K562 (cell line): ENCODE results near the gene ITM2B. TPM values are rescaled to one million over a fixed set of nuclear protein-coding genes. Genes with fewer than 3 reads are reported as not detected.

Experiments
- CCNT2 ChIP-seq: IDR thresholded peaks from 2 replicates; pipeline ENCODE4 v1.6.1; 2011; ENCODE audit warnings: borderline replicate concordance, low read depth, mild to moderate bottlenecking, moderate library complexity, mixed read lengths, low read length; ENCODE audit not compliant: insufficient read length; ENCODE audit errors: extremely low read depth
- ESRRA ChIP-seq: fragments of 450-650 bp; IDR thresholded peaks from 2 replicates; pipeline ENCODE4 v1.6.1; 2014; ENCODE audit warnings: low read depth, mild to moderate bottlenecking, moderate library complexity, borderline replicate concordance
- MTF1 ChIP-seq: fragments of 250-450 bp; sonication (Bioruptor Pico); IDR thresholded peaks from 2 replicates; pipeline ENCODE4 v1.9.0; 2021; ENCODE audit warnings: moderate library complexity, mild to moderate bottlenecking, inconsistent platforms, borderline replicate concordance
- NONO ChIP-seq, 2 experiments: fragments of 200-400 bp in 1 of 2; fragments of 450-650 bp in 1 of 2; formaldehyde crosslinking in 1 of 2; IDR thresholded peaks; 2 replicates each; pipeline ENCODE4 v1.6.1; 2017; ENCODE audit warnings: low read depth in 2 of 2, mild to moderate bottlenecking in 2 of 2, moderate library complexity in 2 of 2, low read length in 1 of 2
- PRDM10 ChIP-seq: fragments of 450-650 bp; IDR thresholded peaks from 2 replicates; pipeline ENCODE4 v1.6.1; 2018; ENCODE audit not compliant: partially characterized antibody
- TAF9B ChIP-seq: fragments of 450-650 bp; IDR thresholded peaks from 2 replicates; pipeline ENCODE4 v1.6.1; 2018; ENCODE audit warnings: mild to moderate bottlenecking; ENCODE audit not compliant: partially characterized antibody
- TBP ChIP-seq: optimal IDR thresholded peaks from 2 replicates; pipeline ENCODE3; 2011; ENCODE audit warnings: low read depth, low read length, improper control_type of control experiment
- ZBTB1 ChIP-seq: sonication (generic); formaldehyde crosslinking; IDR thresholded peaks from 2 replicates; pipeline ENCODE4 v1.8.1; 2023; ENCODE audit warnings: missing genetic modification reagents, low read depth, mild to moderate bottlenecking, borderline replicate concordance
- ZNF639 ChIP-seq, 2 experiments: fragments of 200-800 bp in 1 of 2; sonication (Bioruptor generic) in 1 of 2; sonication (generic) in 1 of 2; formaldehyde crosslinking in 1 of 2; IDR thresholded peaks in 1 of 2; conservative IDR thresholded peaks in 1 of 2; 2 replicates each; pipeline versions ENCODE4 v1.5.0 to v1.6.1; 2016 to 2020; ENCODE audit warnings: missing compliant biosample characterization in 1 of 2, missing genetic modification characterization in 1 of 2, missing genetic modification reagents in 1 of 2
- polyA plus RNA-seq, 8 experiments: library from polyadenylated mRNA; depleted of rRNA in 4 of 8; stranded (reverse) in 5 of 8; unstranded in 3 of 8; fragments of >200 nt; fragmentation: Nextera tagmentation in 2 of 8; fragmentation: Illumina TruSeq in 1 of 8; extraction: Ambion mirVana in 2 of 8; extraction: Trizol in 1 of 8; gene quantifications; 2 replicates each; pipeline versions ENCODE4 v1.2.1 to v1.2.3, GENCODE V29; 2011 to 2014; ENCODE audit warnings: inconsistent platforms in 1 of 8, missing spikeins in 1 of 8
- total RNA-seq, 7 experiments: library from RNA; depleted of rRNA in 6 of 7; stranded (reverse); fragments of >200 nt in 6 of 7; fragmentation: Illumina TruSeq in 2 of 7; extraction: Trizol in 2 of 7; gene quantifications; 2 replicates each; pipeline versions ENCODE4 v1.2.1 to v1.2.3, GENCODE V29; 2011 to 2021; ENCODE audit warnings: low replicate concordance in 1 of 7
- TF ChIP-seq, protein P1 (sequence below): fragments of 450-650 bp; formaldehyde crosslinking; IDR thresholded peaks from 2 replicates; pipeline ENCODE4 v1.4.0; 2022; ENCODE audit warnings: mild to moderate bottlenecking, moderate library complexity
- TF ChIP-seq, protein P2 (sequence below), 3 experiments: IDR thresholded peaks in 2 of 3; conservative IDR thresholded peaks in 1 of 3; 2 replicates each; pipeline ENCODE4 v1.5.1; 2011 to 2012; ENCODE audit warnings: low read length in 3 of 3, mild to moderate bottlenecking in 3 of 3, control low read depth in 2 of 3, improper control_type of control experiment in 1 of 3, inconsistent platforms in 1 of 3, low read depth in 1 of 3, mixed read lengths in 1 of 3, moderate library complexity in 1 of 3; ENCODE audit not compliant: insufficient read depth in 2 of 3
- TF ChIP-seq, protein P3 (sequence below): sonication (generic); formaldehyde crosslinking; IDR thresholded peaks from 2 replicates; pipeline ENCODE4 v1.8.0; 2022; ENCODE audit warnings: missing genetic modification reagents, mild to moderate bottlenecking, moderate library complexity, borderline replicate concordance

The ITM2B gene
- total and polyA plus RNA-seq, 9 of the 15 experiments (the other 6 are each of a cell fraction or from before 2014, with no cell fraction given) = 22.0 to 83.8 (median 45.0) TPM

GRCh38 chr13:48233046-48233888 lies at the start of gene ITM2B (continued):
- no peak for TF ChIP-seq TAF9B
- TF ChIP-seq, protein P1, sequence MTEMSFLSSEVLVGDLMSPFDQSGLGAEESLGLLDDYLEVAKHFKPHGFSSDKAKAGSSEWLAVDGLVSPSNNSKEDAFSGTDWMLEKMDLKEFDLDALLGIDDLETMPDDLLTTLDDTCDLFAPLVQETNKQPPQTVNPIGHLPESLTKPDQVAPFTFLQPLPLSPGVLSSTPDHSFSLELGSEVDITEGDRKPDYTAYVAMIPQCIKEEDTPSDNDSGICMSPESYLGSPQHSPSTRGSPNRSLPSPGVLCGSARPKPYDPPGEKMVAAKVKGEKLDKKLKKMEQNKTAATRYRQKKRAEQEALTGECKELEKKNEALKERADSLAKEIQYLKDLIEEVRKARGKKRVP = peak; percentile 26; the same call in 1 of the 2 replicates
- TF ChIP-seq NONO (IDR thresholded peaks at IDR 0.05; ENCODE audit: low read depth in 2 of 2, low read length in 1 of 2) = peak; percentile 46 to 52; a peak in 3 of 4 replicates
- no peak for TF ChIP-seq MTF1 (CRISPR knock-in tag)
- TF ChIP-seq, protein P2, sequence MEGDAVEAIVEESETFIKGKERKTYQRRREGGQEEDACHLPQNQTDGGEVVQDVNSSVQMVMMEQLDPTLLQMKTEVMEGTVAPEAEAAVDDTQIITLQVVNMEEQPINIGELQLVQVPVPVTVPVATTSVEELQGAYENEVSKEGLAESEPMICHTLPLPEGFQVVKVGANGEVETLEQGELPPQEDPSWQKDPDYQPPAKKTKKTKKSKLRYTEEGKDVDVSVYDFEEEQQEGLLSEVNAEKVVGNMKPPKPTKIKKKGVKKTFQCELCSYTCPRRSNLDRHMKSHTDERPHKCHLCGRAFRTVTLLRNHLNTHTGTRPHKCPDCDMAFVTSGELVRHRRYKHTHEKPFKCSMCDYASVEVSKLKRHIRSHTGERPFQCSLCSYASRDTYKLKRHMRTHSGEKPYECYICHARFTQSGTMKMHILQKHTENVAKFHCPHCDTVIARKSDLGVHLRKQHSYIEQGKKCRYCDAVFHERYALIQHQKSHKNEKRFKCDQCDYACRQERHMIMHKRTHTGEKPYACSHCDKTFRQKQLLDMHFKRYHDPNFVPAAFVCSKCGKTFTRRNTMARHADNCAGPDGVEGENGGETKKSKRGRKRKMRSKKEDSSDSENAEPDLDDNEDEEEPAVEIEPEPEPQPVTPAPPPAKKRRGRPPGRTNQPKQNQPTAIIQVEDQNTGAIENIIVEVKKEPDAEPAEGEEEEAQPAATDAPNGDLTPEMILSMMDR (IDR thresholded peaks at IDR 0.05 in 2 of 3, conservative IDR thresholded peaks at IDR 0.05 in 1 of 3; ENCODE audit: insufficient read depth in 2 of 3, low read depth in 1 of 3, low read length in 3 of 3) = peak; percentile 44 to 59 (median 53); a peak in 5 of 6 replicates
- TF ChIP-seq ZNF639 (CRISPR knock-in tag; conservative IDR thresholded peaks at IDR 0.05 in 1 of 2, IDR thresholded peaks at IDR 0.05 in 1 of 2) = 0 out of 4 replicates have a peak, but pooled peaks of 1 of the 2 experiments have one; percentile 20
- TF ChIP-seq CCNT2 = peak; percentile 12
- peak; percentile 36 for TF ChIP-seq PRDM10
- TF ChIP-seq ESRRA = no peak
- TF ChIP-seq ZBTB1 (CRISPR knock-in tag) = peak; percentile 78
- TF ChIP-seq TBP = peak; percentile 69
- TF ChIP-seq, protein P3, sequence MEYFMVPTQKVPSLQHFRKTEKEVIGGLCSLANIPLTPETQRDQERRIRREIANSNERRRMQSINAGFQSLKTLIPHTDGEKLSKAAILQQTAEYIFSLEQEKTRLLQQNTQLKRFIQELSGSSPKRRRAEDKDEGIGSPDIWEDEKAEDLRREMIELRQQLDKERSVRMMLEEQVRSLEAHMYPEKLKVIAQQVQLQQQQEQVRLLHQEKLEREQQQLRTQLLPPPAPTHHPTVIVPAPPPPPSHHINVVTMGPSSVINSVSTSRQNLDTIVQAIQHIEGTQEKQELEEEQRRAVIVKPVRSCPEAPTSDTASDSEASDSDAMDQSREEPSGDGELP (CRISPR knock-in tag) = no peak
